GM18907 (cell line): ENCODE measurements around the gene MAPK8IP2.
"Not testable (repeated sequence)": the region's sequence is repeated elsewhere in the genome, so short reads cannot be mapped to it uniquely, and the experiment has no call there.

Source experiments
- ATAC-seq: cut with Tn5 transposase; IDR thresholded peaks from one replicate; pipeline ENCODE4 v1.9.1; 2021; ENCODE audit warnings: mild to moderate bottlenecking, moderate library complexity; ENCODE audit not compliant: unreplicated experiment

The MAPK8IP2 gene

DNA sequence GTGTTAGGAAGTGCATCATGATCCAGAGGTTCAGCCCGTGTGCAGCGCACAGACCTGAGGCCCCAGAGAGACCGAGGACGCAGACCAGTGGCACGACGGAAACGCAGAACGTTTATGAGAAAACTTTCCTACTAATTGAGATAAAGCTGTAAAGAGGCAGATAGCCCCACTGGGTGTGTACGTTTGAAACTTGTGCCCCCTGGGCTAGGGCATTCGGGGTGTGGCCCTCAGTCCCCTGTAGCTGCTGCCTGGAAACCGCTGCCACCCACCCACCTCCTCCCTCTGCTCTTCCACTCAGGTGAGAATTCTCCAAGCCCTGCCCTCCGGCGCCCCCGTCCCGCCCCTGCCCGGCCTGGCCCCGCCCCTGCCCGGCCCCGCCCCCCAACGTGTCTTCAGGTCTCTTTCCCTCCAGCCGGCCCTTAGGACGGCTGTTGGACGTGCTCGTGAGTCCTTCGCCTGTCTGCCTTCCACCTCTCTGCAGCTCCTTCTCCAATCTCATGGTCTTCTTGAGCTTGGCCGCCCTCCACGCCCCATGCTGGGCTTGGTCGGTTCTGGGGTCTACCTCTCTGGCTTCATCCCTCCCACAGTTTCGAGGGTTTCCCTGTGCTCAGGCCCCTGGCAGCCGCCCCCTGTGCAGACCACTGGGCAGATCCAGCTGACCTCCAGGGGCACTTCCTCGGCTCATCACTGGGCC is 12.1 kb downstream of the MAPK8IP2 start:
- ATAC-seq = no peak

DNA sequence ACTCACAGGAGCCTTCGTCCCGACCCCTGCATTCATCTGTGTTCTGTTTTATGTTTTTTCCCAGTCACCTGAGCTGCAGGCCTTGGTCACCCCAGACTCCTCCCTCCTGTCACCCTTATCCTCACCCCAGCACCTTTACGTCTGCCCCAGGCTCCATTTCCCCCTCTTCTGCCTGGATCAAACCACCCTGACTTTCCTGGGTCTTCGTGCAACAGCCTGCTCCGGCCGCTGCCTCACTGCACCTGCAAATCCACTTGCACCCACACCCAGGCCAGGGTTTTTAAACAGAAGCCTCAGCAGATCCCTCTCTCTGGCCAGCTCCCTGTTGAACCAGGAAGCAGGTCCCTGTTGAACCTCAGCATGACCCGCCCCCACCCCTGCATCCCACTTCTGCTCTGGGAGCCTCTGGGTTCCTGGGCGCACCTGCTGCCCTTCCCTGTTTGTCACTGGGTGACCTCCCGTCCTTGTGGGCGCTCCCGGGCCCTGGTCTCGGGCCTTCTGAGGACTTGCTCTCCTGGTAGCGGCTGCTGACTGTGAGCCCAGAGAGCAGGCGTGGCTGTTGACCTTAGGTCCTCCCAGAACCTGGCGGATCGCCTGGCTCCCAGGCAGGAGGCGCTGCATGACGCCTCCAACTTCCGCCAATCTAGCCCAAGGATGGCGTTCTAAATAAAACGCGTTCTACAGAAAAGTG is 12.8 kb downstream of the MAPK8IP2 start:
- no peak for ATAC-seq

DNA sequence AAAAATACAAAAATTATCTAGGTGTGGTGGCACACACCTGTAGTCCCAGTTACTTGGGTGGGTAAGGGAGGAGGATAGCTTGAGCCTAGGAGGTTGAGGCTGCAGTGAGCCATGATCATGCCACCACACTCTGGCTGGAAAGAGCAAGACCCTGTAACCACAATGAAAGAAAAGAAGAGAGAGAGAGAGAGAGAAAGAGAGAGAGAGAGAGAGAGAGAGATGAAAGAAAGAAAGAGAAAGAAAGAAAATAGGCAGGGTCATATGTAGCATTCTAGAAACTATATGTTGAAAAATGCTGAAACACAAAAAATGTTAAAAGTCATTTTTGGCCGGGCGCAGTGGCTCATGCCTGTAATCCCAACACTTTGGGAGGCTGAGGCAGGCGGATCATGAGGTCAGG is 13.7 kb downstream of the MAPK8IP2 start:
- not testable (repeated sequence) for ATAC-seq

DNA sequence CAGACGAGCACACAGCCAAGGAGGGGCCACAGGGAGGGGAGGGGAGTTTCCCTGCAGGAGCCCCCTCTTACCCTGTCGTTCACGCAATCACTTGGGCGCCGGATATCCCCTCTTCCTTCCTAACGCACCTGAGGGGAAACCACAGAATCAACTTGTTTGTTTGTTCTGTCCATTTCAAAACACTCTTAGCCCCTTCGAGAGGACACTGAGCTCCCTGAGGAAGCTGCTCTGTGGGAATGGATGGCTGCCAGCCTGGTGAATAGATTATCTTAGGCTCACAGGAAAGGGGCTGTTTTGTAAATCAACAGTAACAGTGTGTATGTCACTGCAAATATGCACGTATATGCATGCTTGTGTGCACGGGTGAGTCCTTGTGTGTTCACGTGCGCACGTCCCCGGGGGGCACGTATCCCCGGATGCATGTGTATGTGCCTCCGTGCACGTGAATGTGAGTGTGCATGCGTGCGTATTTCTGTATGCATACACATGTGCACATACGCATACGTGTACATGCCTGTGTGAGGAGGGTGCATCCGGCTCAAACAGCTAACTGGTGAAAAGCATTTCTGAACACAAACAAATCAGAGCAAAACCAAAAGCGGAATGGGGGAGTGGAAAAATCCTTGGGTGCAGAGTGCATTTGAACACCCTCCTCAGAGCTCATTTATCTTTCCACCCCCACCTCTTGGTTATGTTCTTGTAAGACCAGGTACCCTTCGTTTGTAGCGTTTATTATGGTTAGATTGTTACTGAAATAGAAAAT is 20.2 kb downstream of the MAPK8IP2 start:
- peak; percentile 68 for ATAC-seq

DNA sequence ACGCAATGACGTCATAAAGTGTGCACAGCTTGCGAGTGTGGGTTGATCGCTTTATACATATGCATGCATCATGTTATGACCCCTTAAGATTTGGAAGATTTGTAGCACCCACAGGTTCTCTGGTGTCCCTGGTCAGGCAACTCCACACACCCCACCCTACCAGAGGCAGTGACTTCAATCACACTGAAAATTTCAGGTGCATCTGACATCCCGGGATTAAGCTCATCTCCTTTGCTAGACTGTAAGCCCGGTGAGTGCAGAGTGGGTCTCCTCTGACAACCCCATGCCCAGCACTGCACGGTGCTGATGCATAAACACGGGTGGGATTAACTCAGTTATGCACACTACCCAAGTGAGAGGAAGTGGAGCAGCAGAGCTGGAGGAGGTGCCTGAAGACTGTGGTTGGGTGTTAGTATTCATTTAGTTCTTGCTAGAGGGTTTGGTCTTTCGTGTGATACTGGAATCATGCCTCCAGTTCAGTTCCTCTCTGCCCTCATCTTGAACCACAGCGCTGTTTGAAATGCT is 20.8 kb downstream of the MAPK8IP2 start:
- peak; percentile 38 for ATAC-seq

DNA sequence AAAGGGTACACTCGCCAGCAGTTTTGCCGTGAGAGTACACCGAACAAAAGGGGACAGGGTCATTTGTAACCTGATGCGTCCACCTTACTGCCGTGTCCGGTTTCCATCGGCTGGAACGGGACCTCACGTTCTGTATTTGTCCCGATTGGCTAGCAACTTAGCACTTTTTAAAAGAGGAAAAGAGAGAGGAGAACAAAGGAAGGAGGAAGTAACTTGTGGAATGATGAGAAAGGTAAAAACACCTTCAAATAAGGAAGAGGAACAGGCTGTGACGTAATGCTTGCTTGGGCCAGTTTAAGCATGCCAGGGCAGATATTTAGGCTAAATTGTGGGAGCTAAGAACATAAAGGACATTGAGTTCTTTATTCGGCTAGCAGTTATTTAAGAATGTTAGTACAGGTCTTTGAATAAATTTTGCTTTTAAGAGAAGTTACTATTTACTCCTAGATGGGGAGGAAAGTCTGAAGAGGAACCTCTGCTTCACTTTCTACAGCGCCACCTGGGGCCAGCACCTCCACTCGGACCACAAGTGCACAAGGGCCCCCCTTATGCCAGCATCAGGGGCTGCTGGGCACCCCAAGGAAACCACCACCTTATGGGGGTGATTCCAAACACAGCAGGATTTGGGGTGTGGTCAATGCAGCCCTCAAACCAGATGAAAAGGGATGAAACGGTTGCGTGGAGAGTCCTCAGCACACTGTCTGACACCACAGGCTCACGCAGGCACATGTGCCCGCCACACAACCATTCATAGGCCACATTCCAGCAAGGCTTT is 21.5 kb downstream of the MAPK8IP2 start:
- ATAC-seq = no peak

DNA sequence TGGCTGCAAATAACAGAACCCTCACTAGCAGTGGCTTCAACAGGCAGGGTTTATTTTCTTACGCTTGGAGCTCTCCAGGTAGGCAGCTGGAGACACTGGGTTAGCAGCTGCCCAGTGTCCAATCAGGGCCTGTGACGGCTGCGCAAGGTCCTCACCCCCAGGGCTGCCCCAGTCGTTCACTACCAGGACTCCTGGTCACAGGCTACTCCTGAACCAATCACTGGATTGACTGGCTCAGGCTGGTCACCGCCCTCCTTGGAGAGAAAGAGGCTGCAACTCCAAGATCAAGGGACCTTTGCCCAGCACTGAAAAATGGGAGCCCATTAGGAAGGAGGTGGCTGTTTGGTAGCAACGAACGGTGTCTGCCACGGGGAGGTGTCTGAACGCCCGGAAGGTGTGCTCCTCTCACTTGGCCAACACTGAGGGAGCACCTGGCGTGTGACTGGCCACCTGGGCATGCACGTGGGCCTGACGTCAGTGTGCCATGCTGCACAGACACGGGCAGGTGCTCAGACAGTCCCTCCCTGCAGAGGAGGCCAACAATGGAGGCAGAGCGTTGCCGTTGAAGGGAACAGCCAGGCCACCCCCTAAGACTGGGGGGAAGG is 22.2 kb downstream of the MAPK8IP2 start:
- no peak for ATAC-seq

DNA sequence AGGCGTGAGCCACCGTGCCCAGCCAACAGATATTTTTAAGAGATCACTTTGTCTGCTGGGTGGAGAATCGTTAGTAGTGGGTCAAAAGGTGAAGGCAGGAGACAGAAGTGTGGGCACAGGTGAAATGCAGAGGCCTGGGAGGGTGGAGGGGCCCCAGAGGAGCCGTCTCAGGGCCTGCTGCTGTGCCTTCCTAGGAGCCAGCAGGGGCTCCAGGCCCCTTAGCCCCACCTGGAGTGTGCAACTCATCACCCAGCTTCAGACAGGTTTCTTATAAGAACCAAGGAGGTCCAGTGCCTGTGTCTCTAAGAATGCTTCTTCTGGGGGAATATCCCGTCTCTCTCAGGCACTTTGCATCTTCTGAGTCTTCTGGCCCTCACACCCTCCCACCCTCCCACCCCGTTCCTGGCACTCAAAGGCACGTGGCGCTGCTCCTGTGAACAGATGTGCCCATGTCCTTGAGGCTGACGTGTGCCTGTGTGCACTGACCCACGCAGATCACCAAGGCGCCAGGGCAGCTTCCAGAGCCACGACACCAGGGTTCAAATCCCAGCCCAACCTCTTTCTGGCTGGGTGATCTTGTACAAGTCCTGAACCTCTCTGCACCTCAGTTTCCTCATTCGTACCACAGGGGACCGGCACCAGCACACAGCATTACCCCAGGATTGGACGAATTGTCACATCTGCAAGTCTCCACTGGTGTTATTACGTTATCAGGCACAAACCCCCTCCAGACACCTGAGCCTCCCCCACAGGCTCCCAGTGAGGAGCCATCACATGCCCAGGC is 23.9 kb downstream of the MAPK8IP2 start:
- no peak for ATAC-seq

DNA sequence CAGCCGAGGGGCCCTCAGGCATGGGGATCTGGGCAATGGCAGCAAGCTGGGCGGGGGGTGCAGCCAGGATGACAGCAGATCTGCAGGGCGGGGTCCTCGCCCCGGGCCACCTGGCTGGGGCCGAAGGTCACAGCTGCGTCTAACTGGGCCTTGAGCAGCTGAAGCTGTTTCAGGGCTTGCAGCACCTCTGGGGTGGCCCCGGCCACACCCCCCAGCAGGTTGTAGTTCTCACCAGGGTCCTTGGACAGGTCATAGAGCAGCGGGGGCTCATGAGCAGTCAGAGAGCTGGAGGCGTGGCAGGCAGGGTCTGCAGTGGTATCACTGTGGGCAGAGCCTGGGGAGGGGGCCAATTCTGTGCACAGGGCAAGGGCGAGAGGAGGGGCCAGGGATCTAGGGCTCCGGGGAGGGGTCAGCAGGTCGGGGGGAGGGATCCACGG is 24.6 kb downstream of the MAPK8IP2 start:
- no peak for ATAC-seq

DNA sequence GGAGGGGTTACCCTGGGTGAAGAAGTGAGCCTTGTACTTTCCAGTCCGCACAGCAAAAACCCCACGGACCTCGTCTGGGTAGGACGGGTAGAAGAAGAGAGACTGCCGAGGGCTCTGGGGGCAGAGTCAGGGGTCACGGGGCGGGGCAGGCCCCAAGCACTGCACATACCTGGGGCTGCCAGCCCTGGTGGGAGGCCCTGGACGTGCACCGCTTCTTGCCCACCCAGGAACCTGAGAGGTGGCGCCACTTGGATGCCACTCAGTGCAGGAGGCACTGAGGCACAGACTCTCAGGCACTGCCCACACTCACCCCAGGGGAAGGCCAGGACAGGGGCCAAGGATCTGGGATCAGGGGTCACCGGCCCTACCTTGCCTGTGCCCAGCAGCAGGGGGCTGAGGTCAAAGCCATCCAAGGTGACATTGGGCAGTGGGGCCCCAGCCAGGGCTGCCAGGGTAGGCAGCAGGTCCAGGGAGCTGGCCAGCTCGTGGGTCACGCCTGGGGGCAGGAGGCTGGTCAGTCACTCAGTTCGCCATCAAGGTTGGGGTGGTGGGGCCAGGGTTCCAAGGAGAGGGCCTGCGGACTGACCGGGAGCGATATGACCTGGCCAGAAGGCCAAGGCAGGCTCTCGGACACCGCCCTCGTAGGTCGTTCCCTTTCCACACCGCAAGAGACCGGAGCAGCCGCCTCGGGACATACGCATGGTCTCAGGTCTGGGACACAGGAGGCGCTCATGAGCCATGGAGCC is 25.1 kb downstream of the MAPK8IP2 start:
- ATAC-seq = no peak

DNA sequence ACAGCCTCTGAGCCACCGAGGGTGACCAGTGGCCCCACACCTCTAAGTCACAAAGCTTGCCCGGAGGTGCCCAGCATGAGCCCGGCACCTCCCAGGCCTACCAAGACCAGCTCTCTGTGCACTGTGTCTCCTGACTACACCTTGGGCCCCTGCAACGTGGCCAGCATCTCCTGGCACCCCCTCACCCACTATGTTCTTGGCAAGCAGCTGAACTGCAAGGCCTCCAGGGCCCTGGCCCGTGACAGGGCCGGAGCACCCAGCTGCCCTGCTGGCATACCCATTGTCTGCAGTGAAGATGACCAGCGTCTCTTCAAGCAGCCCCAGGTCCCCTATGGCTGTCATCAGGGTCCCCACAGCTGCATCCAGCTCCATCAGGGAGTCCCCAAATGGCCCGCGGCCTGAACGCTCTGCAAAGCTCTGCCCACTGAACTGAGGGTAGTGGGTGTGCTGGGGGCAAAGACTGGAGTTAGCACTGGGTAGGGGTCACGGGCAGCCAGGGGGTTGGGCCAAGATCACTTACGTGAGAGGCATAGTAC is 25.8 kb downstream of the MAPK8IP2 start:
- no peak for ATAC-seq

DNA sequence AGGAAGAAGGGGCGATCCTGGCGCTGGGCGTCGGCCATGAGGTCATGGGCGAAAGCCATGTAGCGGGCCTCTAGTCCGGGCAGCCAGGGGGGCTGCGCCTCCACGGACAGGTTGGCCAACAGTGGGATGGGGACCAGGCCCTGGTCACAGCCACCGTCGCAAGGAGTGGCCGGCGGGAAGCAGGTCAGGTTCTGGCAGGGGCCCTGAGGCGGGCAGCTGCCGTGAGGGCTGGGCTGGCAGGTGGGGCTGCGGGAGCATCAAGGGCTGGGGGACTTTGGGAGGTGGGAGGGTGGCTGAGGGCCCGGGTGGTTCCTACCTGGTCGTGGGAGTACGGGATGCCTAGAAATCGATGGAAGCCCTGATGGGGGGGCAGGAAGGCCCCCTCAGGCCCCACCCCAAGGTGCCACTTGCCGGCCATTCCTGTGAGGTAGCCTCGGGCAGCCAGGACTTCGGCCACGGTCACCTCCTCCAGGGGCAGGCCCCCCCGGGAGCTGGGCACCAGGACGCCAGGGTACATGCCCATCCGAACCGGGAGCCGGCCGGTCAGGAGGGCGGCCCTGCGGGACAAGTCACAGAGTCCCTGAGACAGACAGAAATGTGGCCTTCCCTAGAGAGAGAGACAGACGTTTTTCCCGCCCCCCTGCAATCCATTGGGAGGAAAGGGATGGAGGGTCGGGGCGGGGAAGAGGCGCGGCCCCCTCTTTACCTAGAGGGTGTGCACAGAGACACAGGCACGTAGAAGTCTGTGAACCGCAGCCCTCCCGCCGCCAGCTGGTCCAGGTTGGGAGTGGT is 26.5 kb downstream of the MAPK8IP2 start:
- ATAC-seq = no peak

DNA sequence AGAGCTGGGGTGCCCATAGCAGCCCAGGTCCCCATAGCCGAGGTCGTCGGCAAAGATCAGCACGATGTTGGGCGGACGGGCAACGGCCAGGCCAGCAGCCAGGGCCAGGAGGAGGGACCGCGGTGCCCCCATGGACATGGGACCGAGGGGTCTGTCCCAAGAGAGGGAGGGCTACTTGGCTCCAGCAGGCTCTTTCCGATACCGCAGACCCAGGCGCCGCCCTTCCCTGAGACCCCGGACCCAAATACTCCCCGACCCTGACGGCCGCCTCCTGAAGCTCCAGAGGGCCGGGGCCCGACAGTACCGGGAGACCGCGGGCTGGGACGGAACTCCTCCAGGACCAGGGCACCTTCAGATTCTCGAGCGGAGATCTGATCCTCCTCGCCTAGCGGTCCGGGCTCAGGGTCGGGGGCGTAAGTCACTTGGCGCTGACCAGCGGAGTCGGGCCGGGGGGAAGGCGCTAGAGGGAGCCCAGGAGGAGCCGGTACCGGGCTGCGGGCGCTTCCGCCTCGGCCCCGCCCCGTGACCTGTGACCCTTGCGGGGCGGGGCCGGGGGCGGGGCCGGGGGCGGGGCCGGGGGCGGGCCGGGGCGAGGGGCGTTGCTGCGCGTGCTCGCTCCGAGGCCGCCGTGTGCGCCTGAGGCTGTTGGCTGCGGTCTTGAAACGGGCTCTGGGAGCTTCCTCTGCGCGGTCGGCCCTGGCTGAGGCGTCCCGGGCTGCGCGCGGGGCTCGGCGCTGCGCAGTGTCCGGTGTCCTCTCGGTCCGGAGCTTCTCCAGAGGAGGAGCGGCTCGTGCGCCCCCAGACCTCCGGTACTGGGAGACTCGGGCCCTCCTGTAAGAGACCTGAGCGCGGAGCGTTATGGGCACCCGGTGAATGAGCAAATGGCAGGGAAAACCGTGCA is 27.3 kb downstream of the MAPK8IP2 start, which contains the start of gene ARSA:
Gene ARSA, minus strand, starts transcription at position 511 of the 901 bp plus-strand sequence. Its CDS starts 373 bp downstream, at position 138.
- ATAC-seq = peak; percentile 72

DNA sequence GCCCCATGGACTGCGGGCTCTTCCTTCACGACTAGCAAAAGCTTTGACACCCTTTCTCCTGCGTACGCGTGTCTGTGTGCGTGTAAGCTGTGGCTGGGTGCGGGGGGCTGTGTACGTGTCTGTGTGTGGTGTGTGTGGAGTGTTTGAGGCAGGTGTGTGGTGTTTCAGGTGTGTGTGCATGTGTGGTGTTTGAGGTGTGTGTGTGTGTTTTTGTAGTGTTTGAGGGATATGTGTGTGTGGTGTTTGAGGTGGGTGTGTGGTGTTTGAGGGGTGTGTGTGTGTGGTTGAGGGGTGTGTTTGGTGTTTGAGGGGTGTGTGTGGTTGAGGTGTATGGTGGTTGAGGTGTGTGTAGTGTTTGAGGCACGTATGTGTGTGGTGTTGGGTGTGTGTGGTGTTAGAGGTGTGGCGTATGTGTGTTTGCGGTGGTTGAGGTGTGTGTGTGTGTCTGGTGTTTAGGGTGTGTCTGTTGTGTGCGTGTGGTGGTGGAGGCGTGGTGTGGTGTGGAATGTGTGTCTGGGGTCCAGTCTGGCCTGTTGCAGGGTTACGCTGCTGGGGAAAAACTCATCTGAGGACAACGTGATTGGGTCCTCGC is 28.0 kb downstream of the MAPK8IP2 start:
- ATAC-seq = no peak

DNA sequence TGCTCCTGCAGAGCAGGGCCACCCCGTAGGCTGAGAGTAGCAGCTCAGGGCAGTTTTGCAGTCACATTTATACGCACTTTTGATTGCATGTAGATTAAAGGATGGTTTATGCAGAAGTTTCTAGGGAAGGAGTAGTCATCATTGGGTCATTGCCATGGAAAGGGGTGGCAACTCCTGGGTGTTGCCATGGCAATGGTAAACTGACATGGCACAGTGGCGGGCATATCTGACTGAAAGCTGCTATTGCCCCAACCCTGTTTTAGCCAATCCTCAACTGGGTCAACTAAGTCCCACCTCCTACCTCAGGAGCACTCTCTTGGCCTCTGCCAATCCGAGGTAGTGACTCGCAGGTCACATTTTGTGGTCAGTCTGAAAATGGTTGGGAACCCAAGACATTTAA is 29.8 kb downstream of the MAPK8IP2 start:
- no peak for ATAC-seq

DNA sequence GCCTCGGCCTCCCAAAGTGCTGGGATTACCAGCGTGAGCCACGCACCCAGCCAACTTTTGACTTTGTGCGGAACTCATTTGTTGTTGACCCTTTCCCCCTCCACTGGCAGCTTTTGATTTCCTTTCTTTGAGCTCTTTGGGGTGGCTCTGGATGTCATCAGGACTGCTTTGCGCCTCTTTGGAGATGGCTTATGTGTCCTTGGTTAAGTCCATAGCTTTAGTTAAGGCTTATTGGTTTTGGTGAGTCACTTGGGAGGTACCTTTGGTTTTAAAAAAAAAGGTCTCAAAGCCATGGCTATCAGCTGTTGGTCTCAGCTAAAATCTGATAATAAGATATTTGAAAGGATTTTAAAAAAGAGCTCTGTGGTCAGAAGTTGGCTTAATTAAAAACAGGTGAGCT is 32.5 kb downstream of the MAPK8IP2 start:
- no peak for ATAC-seq
